BLaER1 (cell line): ENCODE data around the gene CORO2B.

Experiments
- H3K27ac ChIP-seq: shearing (Covaris generic); formaldehyde crosslinking; 2 replicates; pipeline ENCODE4 v1.8.1; 2022
- H3K27me3 ChIP-seq: shearing (Covaris generic); formaldehyde crosslinking; 2 replicates; pipeline ENCODE4 v1.8.1; 2022
- H3K36me3 ChIP-seq: shearing (Covaris generic); formaldehyde crosslinking; 2 replicates; pipeline ENCODE4 v1.8.1; 2022
- H3K4me1 ChIP-seq: shearing (Covaris generic); formaldehyde crosslinking; 2 replicates; pipeline ENCODE4 v1.8.1; 2022
- H3K4me2 ChIP-seq: shearing (Covaris generic); formaldehyde crosslinking; 2 replicates; pipeline ENCODE4 v1.8.1; 2022
- H3K4me3 ChIP-seq: shearing (Covaris generic); formaldehyde crosslinking; 2 replicates; pipeline ENCODE4 v1.8.1; 2022
- H3K9ac ChIP-seq: shearing (Covaris generic); formaldehyde crosslinking; 2 replicates; pipeline ENCODE4 v1.8.1; 2022
- H3K9me3 ChIP-seq: shearing (Covaris generic); formaldehyde crosslinking; 2 replicates; pipeline ENCODE4 v1.8.1; 2022
- H4K20me1 ChIP-seq: shearing (Covaris generic); formaldehyde crosslinking; 2 replicates; pipeline ENCODE4 v1.8.1; 2022
- Cebpa-rat ChIP-seq: shearing (Covaris generic); IDR thresholded peaks from 2 replicates; pipeline ENCODE4 v1.8.1; 2022

Gene CORO2B

DNA sequence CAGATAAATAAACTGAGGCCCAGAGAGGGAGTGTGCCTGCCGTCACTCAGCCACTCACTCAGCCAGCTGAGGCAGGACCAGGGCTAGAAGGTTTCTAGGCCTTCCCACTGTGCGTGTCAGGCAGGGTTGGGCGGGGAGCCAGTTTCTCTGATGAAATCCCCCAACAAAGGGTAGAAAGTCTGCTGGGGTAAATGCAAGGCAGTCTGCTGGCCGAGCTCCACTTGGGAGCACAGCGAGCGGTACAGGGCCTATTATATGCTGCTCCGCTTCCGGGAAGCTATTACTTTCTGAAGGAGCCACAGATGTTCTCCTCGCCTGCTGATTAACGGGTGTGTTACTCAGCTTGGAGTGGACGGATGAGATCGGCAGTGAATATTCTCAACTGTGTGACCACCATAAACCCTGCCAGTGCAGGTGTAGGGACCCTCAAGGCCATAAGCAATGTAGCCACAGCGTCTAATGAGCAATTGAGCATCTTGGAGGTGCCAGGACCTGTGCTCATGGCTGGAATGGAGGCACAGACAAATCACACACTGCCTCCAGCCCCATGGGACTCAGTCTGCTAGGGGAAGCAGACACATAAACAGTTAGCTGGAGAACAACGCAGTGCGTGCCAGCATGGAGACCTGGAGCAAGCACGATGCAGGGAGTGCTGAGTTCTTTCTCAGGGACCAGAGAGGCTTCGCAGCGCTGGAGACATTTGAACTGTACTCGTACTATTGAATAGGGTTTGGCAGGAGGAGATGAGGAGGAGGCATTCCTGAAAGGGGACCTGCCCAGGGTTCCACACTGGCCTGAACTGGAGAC is 42.1 kb downstream of the CORO2B start:
- H3K4me3 ChIP-seq, result no peak overlapping the region; the same call in 1 of the 2 replicates
- no peaks in the 10 kb centered on the region for H3K9me3 ChIP-seq
- H3K9ac ChIP-seq, result peak overlapping the region; percentile 53; the same call in 1 of the 2 replicates
- no peaks in the 10 kb centered on the region for H4K20me1 ChIP-seq
- TF ChIP-seq Cebpa-rat, result peak; percentile 13; the same call in 1 of the 2 replicates
- H3K4me1 ChIP-seq, result peaks cover 85% of the 10 kb centered on the region
- H3K36me3 ChIP-seq, result no peaks in the 10 kb centered on the region
- peak overlapping the region; percentile 76 for H3K27ac ChIP-seq
- peak overlapping the region; percentile 86 for H3K4me2 ChIP-seq
- H3K27me3 ChIP-seq, result no peaks in the 10 kb centered on the region

DNA sequence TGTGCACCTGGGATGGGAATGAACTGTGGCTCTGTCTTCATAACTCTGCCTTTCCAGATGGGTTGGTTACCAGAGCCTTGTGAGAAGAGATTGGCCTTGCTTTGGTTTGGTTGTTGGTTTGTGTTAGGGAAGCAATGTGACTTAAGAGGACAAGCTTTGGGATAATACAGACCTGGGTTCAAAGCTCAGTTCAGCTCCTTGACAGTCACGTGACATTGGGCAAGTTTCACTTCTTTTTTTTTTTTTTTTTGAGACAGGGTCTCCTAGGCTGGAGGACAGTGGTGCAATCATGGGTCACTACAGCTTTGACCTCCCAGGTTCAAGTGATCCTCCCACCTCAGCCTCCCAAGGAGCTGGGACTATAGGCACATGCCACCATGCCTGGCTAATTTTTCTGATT is 42.7 kb downstream of the CORO2B start:
- no peak for TF ChIP-seq Cebpa-rat
- peak overlapping the region; percentile 76 for H3K27ac ChIP-seq
- H3K4me1 ChIP-seq, result peaks cover 85% of the 10 kb centered on the region
- no peaks in the 10 kb centered on the region for H3K9me3 ChIP-seq
- H3K36me3 ChIP-seq, result no peaks in the 10 kb centered on the region
- H3K27me3 ChIP-seq, result no peaks in the 10 kb centered on the region
- H3K4me3 ChIP-seq, result no peak overlapping the region
- H3K4me2 ChIP-seq, result peak overlapping the region; percentile 86
- H4K20me1 ChIP-seq, result no peaks in the 10 kb centered on the region
- H3K9ac ChIP-seq, result peak overlapping the region; percentile 53; the same call in 1 of the 2 replicates

DNA sequence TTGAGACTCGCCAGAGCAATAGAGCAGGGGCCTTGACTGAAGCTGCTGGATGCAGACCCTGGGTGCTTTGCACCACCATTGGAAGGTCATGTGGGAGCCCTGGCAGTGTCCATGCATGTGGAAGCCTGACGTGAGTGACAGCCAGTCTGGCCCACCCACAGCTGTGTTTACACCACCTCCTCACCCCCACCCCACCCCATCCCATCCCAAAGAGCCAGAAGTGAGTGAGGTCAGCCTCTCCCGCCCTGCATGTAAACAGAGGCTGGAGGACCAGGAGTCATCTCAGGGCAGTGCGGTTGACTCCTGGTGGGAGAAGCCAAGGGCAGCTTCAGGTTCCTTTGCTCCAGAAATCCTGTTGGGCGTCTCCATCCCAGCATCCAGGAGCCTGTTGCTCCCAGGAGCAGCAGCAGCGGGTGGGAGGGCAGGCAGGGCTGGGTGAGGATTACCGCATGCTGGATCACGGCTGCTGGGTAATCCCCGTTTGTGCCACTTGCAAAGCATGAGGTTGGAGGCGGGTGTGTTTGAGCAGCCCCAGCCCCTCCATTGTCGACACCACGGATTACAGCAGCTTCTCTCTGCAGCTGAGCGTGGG is 44.6 kb downstream of the CORO2B start:
- Histone ChIP-seq H3K4me3 (no peak overlapping the region), H3K9me3 (no peaks in the 10 kb centered on the region), H3K27me3 (no peaks in the 10 kb centered on the region), H3K9ac (no peak overlapping the region), H3K4me1 (peaks cover 85% of the 10 kb centered on the region), H3K36me3 (no peaks in the 10 kb centered on the region), H3K4me2 (0 out of 2 replicates have a peak overlapping the region, but pooled peaks have one; percentile 86), H3K27ac (no peak overlapping the region), H4K20me1 (no peaks in the 10 kb centered on the region)
- TF ChIP-seq Cebpa-rat, result no peak

DNA sequence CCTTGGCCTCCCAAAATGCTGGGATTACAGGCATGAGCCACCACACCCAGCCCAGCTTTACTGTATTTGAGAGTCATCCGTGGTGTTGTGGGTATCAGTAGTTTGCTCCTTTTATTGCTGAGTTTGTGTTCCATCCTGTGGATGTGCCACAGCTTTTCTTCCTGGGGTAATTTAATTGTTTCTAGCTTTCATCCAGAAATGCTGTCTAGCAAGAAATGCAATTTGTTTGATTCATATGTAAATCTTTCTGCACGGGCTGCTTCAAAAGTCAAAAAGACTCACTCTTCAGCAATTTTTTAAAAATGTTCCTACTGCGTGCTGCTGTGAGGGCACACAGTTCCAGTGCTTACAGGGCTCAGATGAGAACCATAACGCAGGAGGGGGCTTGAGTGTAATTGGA is 47.1 kb downstream of the CORO2B start:
- Histone ChIP-seq H3K4me1 (peaks cover 85% of the 10 kb centered on the region), H3K9me3 (no peaks in the 10 kb centered on the region), H3K36me3 (no peaks in the 10 kb centered on the region), H3K27me3 (no peaks in the 10 kb centered on the region), H3K4me3 (no peak overlapping the region), H3K9ac (no peak overlapping the region; the same call in 1 of the 2 replicates), H3K4me2 (peak overlapping the region; percentile 93), H4K20me1 (no peaks in the 10 kb centered on the region), H3K27ac (peak overlapping the region; percentile 11; the same call in 1 of the 2 replicates)
- no peak for TF ChIP-seq Cebpa-rat

DNA sequence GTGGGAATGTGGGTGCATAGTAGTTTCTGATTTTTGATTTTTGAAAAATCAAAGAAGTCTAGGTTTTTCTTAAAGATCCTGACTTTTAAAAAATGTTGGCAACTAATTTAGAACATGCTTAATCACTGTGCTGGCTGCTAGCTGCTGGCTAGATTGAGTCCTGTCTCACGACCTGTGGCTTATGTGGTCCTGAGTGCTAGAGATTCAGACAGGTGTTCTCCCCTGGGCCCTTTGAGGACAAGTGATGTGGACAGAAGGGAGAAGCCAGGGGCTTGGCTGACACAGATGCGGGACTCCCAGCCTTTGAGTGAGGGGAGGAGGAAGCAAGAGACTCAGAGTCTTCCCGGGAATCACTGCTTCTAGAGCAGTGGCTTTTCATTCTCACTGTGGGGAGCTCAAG is 47.5 kb downstream of the CORO2B start:
- peak overlapping the region; percentile 93 for H3K4me2 ChIP-seq
- TF ChIP-seq Cebpa-rat, result no peak
- no peak overlapping the region; the same call in 1 of the 2 replicates for H3K9ac ChIP-seq
- no peaks in the 10 kb centered on the region for H3K27me3 ChIP-seq
- H3K27ac ChIP-seq, result peak overlapping the region; percentile 11; the same call in 1 of the 2 replicates
- peaks cover 85% of the 10 kb centered on the region for H3K4me1 ChIP-seq
- H3K9me3 ChIP-seq, result no peaks in the 10 kb centered on the region
- H3K36me3 ChIP-seq, result no peaks in the 10 kb centered on the region
- H3K4me3 ChIP-seq, result no peak overlapping the region
- no peaks in the 10 kb centered on the region for H4K20me1 ChIP-seq

DNA sequence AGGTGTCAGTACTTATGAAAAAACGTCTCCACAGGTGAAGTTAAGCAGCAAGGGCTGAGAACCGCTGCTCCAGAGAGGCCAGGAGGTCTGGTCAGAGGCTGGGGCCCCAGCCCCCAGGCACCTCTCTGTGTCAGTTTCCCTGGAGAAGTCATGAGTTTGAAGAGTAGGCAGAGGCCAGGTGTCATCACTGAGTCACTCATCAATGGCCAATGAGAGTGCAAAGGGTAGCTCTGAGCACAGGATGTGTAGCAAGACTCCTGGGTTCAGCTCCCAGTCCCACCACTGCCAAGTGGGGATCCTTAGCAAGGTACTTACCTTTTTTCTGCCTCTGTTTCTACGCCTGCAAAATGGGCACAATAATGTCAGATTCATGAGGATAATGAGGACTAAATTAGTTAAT is 47.9 kb downstream of the CORO2B start:
- Histone ChIP-seq H3K9ac (no peak overlapping the region), H3K4me1 (peaks cover 85% of the 10 kb centered on the region), H3K27me3 (no peaks in the 10 kb centered on the region)

DNA sequence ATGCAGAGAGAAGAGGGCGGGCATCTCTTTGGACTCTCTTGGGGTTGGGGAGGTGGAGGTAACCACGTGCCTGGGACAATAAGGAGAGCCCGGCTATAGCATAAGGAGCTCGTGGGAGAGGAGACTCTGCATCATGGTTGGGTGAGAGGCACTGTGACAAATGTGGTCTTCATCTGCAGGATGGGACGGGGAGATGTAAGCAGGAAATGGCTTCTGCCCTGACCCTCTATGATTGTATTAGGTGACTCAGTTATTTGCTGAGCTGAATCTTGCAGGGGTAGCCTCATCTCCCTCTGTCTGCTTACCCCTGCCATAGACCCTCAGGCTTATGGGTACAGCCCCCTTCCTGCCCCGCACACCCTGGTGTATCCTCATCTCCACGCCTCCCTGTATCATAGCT is 48.7 kb downstream of the CORO2B start:
- Histone ChIP-seq H3K4me3 (no peak overlapping the region), H3K36me3 (no peaks in the 10 kb centered on the region), H3K4me1 (peaks cover 85% of the 10 kb centered on the region), H3K27me3 (no peaks in the 10 kb centered on the region), H3K9ac (no peak overlapping the region), H4K20me1 (no peaks in the 10 kb centered on the region), H3K4me2 (peak overlapping the region; percentile 93), H3K27ac (no peak overlapping the region), H3K9me3 (no peaks in the 10 kb centered on the region)
- TF ChIP-seq Cebpa-rat, result no peak

More for the DNA sequence above, 47.9 kb downstream of the CORO2B start:
- Histone ChIP-seq H3K4me3 (no peak overlapping the region), H3K36me3 (no peaks in the 10 kb centered on the region), H3K4me2 (peak overlapping the region; percentile 93), H3K27ac (peak overlapping the region; percentile 11; the same call in 1 of the 2 replicates), H4K20me1 (no peaks in the 10 kb centered on the region), H3K9me3 (no peaks in the 10 kb centered on the region)
- TF ChIP-seq Cebpa-rat, result no peak

DNA sequence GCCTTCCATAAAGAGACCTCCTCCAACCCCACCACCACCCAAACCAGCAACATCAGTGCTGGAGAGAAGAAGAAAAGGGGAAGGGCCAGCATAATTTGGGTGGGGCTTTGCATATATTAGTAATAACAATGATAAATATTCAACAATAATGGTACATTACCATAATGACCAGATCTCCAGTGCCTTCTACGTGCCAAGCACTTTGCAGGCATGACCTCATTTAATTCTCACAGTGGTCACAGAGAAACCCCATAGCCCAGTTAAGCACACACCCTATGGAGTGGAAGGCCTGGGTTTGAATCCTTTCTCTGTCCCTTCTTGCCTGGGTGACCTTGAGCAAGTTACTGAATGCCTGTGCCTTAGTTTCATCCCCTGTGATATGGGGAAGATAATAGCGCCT is 49.2 kb downstream of the CORO2B start:
- no peak overlapping the region for H3K9ac ChIP-seq
- no peaks in the 10 kb centered on the region for H3K9me3 ChIP-seq
- H3K4me1 ChIP-seq, result peaks cover 85% of the 10 kb centered on the region
- H3K4me2 ChIP-seq, result peak overlapping the region; percentile 93
- no peaks in the 10 kb centered on the region for H3K27me3 ChIP-seq
- no peak overlapping the region for H3K27ac ChIP-seq
- H3K36me3 ChIP-seq, result no peaks in the 10 kb centered on the region
- TF ChIP-seq Cebpa-rat, result no peak
- H3K4me3 ChIP-seq, result no peak overlapping the region
- no peaks in the 10 kb centered on the region for H4K20me1 ChIP-seq

DNA sequence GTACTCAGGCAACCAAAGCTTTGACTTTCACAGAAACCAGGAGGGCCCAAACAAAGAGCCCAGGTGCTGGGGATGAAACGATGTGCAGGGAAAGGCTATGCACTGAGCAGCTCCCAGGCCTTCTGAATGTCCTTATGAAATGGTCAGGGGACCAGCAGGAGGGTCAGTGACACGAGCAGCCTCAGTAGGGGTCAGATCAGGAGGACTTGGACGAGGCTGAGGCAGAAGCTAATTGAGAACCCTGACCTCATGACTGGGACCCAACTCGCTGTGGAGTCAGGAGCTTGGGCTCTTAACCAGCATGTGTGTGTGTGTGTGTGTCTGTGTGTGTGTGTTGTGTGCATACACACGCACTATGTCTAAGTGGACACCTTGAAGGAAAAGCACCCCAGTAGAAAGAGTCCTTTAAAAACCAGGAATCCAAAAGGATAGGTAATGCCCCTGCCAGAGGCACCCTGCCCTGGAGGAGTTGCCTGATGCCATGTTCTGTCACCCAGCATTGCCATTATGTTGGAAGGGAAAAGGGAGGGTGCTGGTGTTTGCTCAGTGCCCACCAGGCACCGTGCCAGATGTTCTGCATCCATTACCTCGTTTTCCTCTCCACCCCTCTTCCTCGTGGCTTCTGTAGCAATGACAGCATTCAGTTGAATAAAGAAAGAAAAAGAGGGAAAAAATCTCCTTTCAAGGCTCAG is 50.9 kb downstream of the CORO2B start:
- Histone ChIP-seq H3K36me3 (no peaks in the 10 kb centered on the region), H4K20me1 (no peaks in the 10 kb centered on the region), H3K4me1 (peaks cover 99% of the 10 kb centered on the region), H3K4me2 (peak overlapping the region; percentile 93), H3K9ac (peak overlapping the region; percentile 52), H3K27ac (peak overlapping the region; percentile 76; the same call in 1 of the 2 replicates), H3K4me3 (no peak overlapping the region), H3K27me3 (no peaks in the 10 kb centered on the region), H3K9me3 (no peaks in the 10 kb centered on the region)
- TF ChIP-seq Cebpa-rat, result no peak
